Measurements from ENCODE around the gene PRKCA.

DNA sequence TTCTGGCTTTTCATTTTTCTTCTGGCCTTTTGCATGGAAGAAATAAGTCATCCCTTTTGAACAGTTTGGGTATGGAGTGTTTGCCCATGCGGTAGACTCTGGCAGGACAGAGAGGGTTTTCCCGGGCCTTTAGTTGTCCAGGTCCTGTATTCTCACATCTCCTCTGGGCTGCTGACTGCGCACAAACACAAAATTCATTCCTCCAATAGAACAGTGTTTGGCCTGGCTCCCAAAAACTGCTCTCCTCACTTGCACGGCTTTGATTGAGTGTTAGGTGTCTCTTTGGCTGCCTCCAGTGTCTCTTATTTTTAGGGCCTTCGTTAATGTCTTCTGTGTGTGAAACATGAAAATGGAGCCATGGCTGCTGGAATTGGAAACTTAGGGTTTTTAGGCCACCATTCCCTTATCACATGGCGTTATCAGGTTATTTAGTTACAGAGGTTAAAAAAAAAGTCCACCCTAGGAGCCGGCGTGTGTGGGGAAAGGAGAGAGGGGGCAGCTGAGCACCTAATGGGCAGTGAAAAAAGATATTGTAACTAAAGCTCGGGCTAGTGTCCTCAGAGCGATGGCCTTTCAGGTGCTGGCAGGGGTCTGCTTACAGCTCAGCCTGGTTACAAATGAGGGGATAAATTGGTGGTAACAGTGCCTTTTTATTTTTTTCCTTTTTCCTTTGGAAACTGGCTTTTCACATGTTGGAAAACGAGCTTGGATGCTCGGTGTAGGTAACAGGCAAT lies 47.3 kb downstream of the PRKCA start:
- TF ChIP-seq CTCF (IDR thresholded peaks at IDR 0.05; ENCODE audit: low read depth, low read length) (no peak), EZH2phosphoT487 (IDR thresholded peaks at IDR 0.05; ENCODE audit: low read depth) (no peak)
